Keratinocyte (primary cell): ENCODE measurements around the gene ARHGEF2. TPM values are rescaled to one million over a fixed set of nuclear protein-coding genes. Genes with fewer than 3 reads are reported as not detected.

Experiments
- DNase-seq: peaks from one replicate; pipeline ENCODE4 v3.0.0-alpha.2; 2011; ENCODE audit warnings: low read depth, missing footprints, low spot score
- FAIRE-seq: peaks from 2 replicates; lab custom pipeline; 2011; peaks lifted over from hg19 to GRCh38; lab: Jason Lieb, UNC
- H2AFZ ChIP-seq: 2 replicates; pipeline ENCODE4 v1.6.0; 2012; ENCODE audit warnings: low read length, control low read depth, inconsistent platforms; ENCODE audit not compliant: control insufficient read depth
- H3K27ac ChIP-seq: 2 replicates; pipeline ENCODE4 v1.5.1; 2011; ENCODE audit warnings: low read length; ENCODE audit not compliant: control insufficient read depth, insufficient read depth
- H3K27me3 ChIP-seq: 3 replicates; pipeline ENCODE4 v1.6.0; 2011; ENCODE audit warnings: low read length; ENCODE audit not compliant: control insufficient read depth, insufficient read depth; ENCODE audit errors: extremely low read depth
- H3K36me3 ChIP-seq, 2 experiments: 2 replicates in 1 of 2; 3 replicates in 1 of 2; pipeline ENCODE4 v1.5.1; 2011; ENCODE audit warnings: low read length in 2 of 2, mild to moderate bottlenecking in 1 of 2; ENCODE audit not compliant: control insufficient read depth in 2 of 2, insufficient read depth in 2 of 2; ENCODE audit errors: extremely low read depth in 1 of 2
- H3K4me1 ChIP-seq: 3 replicates; pipeline ENCODE4 v1.5.1; 2011; ENCODE audit warnings: low read length; ENCODE audit not compliant: control insufficient read depth, insufficient read depth; ENCODE audit errors: extremely low read depth
- H3K4me2 ChIP-seq: 3 replicates; pipeline ENCODE4 v1.6.0; 2011; ENCODE audit warnings: low read depth, low read length; ENCODE audit not compliant: control insufficient read depth, insufficient read depth; ENCODE audit errors: extremely low read depth
- H3K4me3 ChIP-seq, 3 experiments: fragments of 200-600 bp in 1 of 3; sonication (generic) in 1 of 3; 2 replicates in 2 of 3; 3 replicates in 1 of 3; pipeline ENCODE4 v1.5.1; 2011 to 2016; ENCODE audit warnings: low read length in 3 of 3, mild to moderate bottlenecking in 3 of 3, control low read depth in 2 of 3, inconsistent platforms in 1 of 3, low read depth in 1 of 3, mixed read lengths in 1 of 3, mixed run types in 1 of 3, moderate library complexity in 1 of 3; ENCODE audit not compliant: control insufficient read depth in 2 of 3, insufficient read depth in 2 of 3; ENCODE audit errors: extremely low read depth in 1 of 3
- H3K79me2 ChIP-seq: 2 replicates; pipeline ENCODE4 v1.6.0; 2012; ENCODE audit warnings: low read length; ENCODE audit not compliant: control insufficient read depth, insufficient read depth
- H3K9ac ChIP-seq: 3 replicates; pipeline ENCODE4 v1.6.0; 2011; ENCODE audit warnings: low read length; ENCODE audit not compliant: control insufficient read depth, insufficient read depth; ENCODE audit errors: extremely low read depth
- H3K9me1 ChIP-seq: 3 replicates; pipeline ENCODE4 v1.6.0; 2011; ENCODE audit warnings: low read length; ENCODE audit not compliant: control insufficient read depth, insufficient read depth; ENCODE audit errors: extremely low read depth
- H3K9me3 ChIP-seq: 2 replicates; pipeline ENCODE4 v1.5.1; 2012; ENCODE audit warnings: low read depth, low read length; ENCODE audit not compliant: control insufficient read depth
- H4K20me1 ChIP-seq: 3 replicates; pipeline ENCODE4 v1.6.0; 2011; ENCODE audit warnings: low read length; ENCODE audit not compliant: control insufficient read depth, insufficient read depth; ENCODE audit errors: extremely low read depth
- CTCF ChIP-seq, 3 experiments: IDR thresholded peaks in 1 of 3; conservative IDR thresholded peaks in 1 of 3; optimal IDR thresholded peaks in 1 of 3; 2 replicates in 2 of 3; 3 replicates in 1 of 3; pipeline versions ENCODE3 to v1.5.1; 2011; ENCODE audit warnings: low read length in 3 of 3, mild to moderate bottlenecking in 3 of 3, moderate library complexity in 2 of 3, control low read depth in 1 of 3, inconsistent platforms in 1 of 3; ENCODE audit not compliant: insufficient read depth in 2 of 3; ENCODE audit errors: extremely low read depth in 1 of 3
- EZH2 ChIP-seq: IDR thresholded peaks from one replicate; pipeline ENCODE4 v1.6.1; 2012; ENCODE audit warnings: inconsistent platforms, mild to moderate bottlenecking, low read length, moderate library complexity
- dilution Hi-C: fragments of 300-500 bp; cut with MboI; formaldehyde crosslinking; loops from one replicate; pipeline ENCODE4 v1.7.0; 2020; ENCODE audit warnings: low sequenced_read_pairs; ENCODE audit not compliant: extremely low pct_ligation_motif_present
- polyA plus RNA-seq, 5 experiments: library from polyadenylated mRNA; depleted of rRNA in 3 of 5; stranded (reverse) in 3 of 5; stranded (forward) in 1 of 5; unstranded in 1 of 5; fragments of >200 nt; gene quantifications; 1 replicate in 1 of 5; 2 replicates in 3 of 5; 3 replicates in 1 of 5; pipeline versions ENCODE4 v1.2.1 to v1.2.3, GENCODE V29; 2011 to 2012; ENCODE audit warnings: missing spikeins in 2 of 5, low read depth in 1 of 5, low replicate concordance in 1 of 5

ARHGEF2 gene
- polyA plus RNA-seq, 1 donor (not counting 4 experiments of a cell fraction or from before 2014, with no cell fraction given), result 38.7 TPM

- dilution Hi-C loops, result no loop called here
- TF ChIP-seq EZH2 (no peak), CTCF (optimal IDR thresholded peaks at IDR 0.05 in 1 of 3, IDR thresholded peaks at IDR 0.05 in 1 of 3, conservative IDR thresholded peaks at IDR 0.05 in 1 of 3; ENCODE audit: extremely low read depth in 1 of 3, insufficient read depth in 2 of 3, low read length in 3 of 3) (no peak)
- peak overlapping the region; percentile 34 for H3K4me2 ChIP-seq
- H3K36me3 ChIP-seq, result no peaks in the 10 kb centered on the region
- no peaks in the 10 kb centered on the region for H3K9me1 ChIP-seq
- DNase-seq, result no peak
- peak overlapping the region; percentile 36 for H3K9ac ChIP-seq
- H3K27ac ChIP-seq, result peak overlapping the region; percentile 59
- FAIRE-seq, result peak; percentile 71
- no peaks in the 10 kb centered on the region for H4K20me1 ChIP-seq
- no peaks in the 10 kb centered on the region for H3K79me2 ChIP-seq
- H3K4me3 ChIP-seq, result no peak overlapping the region
- H3K9me3 ChIP-seq, result no peaks in the 10 kb centered on the region
- no peaks in the 10 kb centered on the region for H3K27me3 ChIP-seq
- H3K4me1 ChIP-seq, result peaks cover 36% of the 10 kb centered on the region
- H2AFZ ChIP-seq, result peak overlapping the region; percentile 72
Observed at GRCh38 chr1:155940482-155940992, 37.8 kb downstream of the ARHGEF2 start.

- H3K9ac ChIP-seq, result no peak overlapping the region
- dilution Hi-C loops, result no loop called here
- no peaks in the 10 kb centered on the region for H3K9me3 ChIP-seq
- H3K79me2 ChIP-seq, result peaks cover 10% of the 10 kb centered on the region
- H3K9me1 ChIP-seq, result no peaks in the 10 kb centered on the region
- DNase-seq, result no peak
- H3K4me2 ChIP-seq, result no peak overlapping the region
- no peak overlapping the region for H3K4me3 ChIP-seq
- H2AFZ ChIP-seq, result no peak overlapping the region
- peak; percentile 58 for FAIRE-seq
- peaks cover 2 to 4% of the 10 kb centered on the region in 2 experiments for H3K36me3 ChIP-seq
- no peak overlapping the region for H3K27ac ChIP-seq
- no peaks in the 10 kb centered on the region for H4K20me1 ChIP-seq
- H3K27me3 ChIP-seq, result no peaks in the 10 kb centered on the region
- no peak for TF ChIP-seq EZH2
- TF ChIP-seq CTCF (optimal IDR thresholded peaks at IDR 0.05 in 1 of 3, IDR thresholded peaks at IDR 0.05 in 1 of 3, conservative IDR thresholded peaks at IDR 0.05 in 1 of 3; ENCODE audit: extremely low read depth in 1 of 3, insufficient read depth in 2 of 3, low read length in 3 of 3), result peak; percentile 73 to 83 (median 82)
- peaks cover 40% of the 10 kb centered on the region for H3K4me1 ChIP-seq
Observed at GRCh38 chr1:155938220-155938627, 40.1 kb downstream of the ARHGEF2 start.
